GM23248 (cell line): ENCODE data around the gene SLX4IP.

Experiments
- EZH2 ChIP-seq: fragments of 200-600 bp; sonication (generic); IDR thresholded peaks from 2 replicates; pipeline ENCODE4 v1.6.1; 2018; ENCODE audit warnings: antibody characterized with exemption, mild to moderate bottlenecking; ENCODE audit not compliant: insufficient read depth, poor library complexity, severe bottlenecking
- EZH2phosphoT487 ChIP-seq: fragments of 200-600 bp; sonication (generic); IDR thresholded peaks from 2 replicates; pipeline ENCODE4 v1.6.1; 2018; ENCODE audit warnings: antibody characterized with exemption, moderate library complexity, mild to moderate bottlenecking, low read depth; ENCODE audit not compliant: insufficient read depth

GRCh38 chr20:10640897-10641296, 205.8 kb downstream of the SLX4IP start:
- no peak for TF ChIP-seq EZH2
- TF ChIP-seq EZH2phosphoT487 = no peak
